Smooth muscle cell (in vitro differentiated cells): Measurements from ENCODE around the gene PRKG1. TPM values are rescaled to one million over a fixed set of nuclear protein-coding genes. Genes with fewer than 3 reads are reported as not detected.

Source experiments
- DNase-seq: peaks from one replicate; lab custom pipeline; 2025; ENCODE audit not compliant: unreplicated experiment; lab: John Stamatoyannopoulos, UW
- H2AFZ ChIP-seq: fragments of 200-600 bp; sonication (generic); 2 replicates; pipeline ENCODE4 v1.6.0; 2016; ENCODE audit warnings: antibody characterized with exemption, low read depth, mild to moderate bottlenecking
- H3F3A ChIP-seq: fragments of 200-600 bp; sonication (generic); 2 replicates; pipeline ENCODE4 v1.6.0; 2017; ENCODE audit warnings: antibody characterized with exemption, low read depth
- H3K27ac ChIP-seq: fragments of 200-600 bp; sonication (generic); 2 replicates; pipeline ENCODE4 v1.5.1; 2016; ENCODE audit warnings: low read depth, mild to moderate bottlenecking
- H3K27me3 ChIP-seq: fragments of 200-600 bp; sonication (generic); 2 replicates; pipeline ENCODE4 v1.6.1; 2016; ENCODE audit warnings: low read depth, mild to moderate bottlenecking
- H3K36me3 ChIP-seq: fragments of 200-600 bp; sonication (generic); 2 replicates; pipeline ENCODE4 v1.5.1; 2016; ENCODE audit warnings: low read depth
- H3K4me1 ChIP-seq: fragments of 200-600 bp; sonication (generic); 2 replicates; pipeline ENCODE4 v1.5.1; 2016; ENCODE audit warnings: low read depth
- H3K4me2 ChIP-seq: fragments of 200-600 bp; sonication (generic); 2 replicates; pipeline ENCODE4 v1.6.0; 2016; ENCODE audit warnings: mild to moderate bottlenecking
- H3K4me3 ChIP-seq: fragments of 200-600 bp; sonication (generic); 2 replicates; pipeline ENCODE4 v1.5.1; 2016; ENCODE audit warnings: mild to moderate bottlenecking
- H3K79me2 ChIP-seq: fragments of 200-600 bp; sonication (generic); 2 replicates; pipeline ENCODE4 v1.6.0; 2016; ENCODE audit warnings: low read depth, mild to moderate bottlenecking
- H3K9ac ChIP-seq: fragments of 200-600 bp; sonication (generic); 2 replicates; pipeline ENCODE4 v1.6.0; 2016; ENCODE audit warnings: low read depth
- H3K9me3 ChIP-seq: fragments of 200-600 bp; sonication (generic); replicated peaks from 2 replicates; pipeline ENCODE4 v1.5.1; 2016; ENCODE audit warnings: low read depth
- H4K20me1 ChIP-seq: fragments of 200-600 bp; sonication (generic); 2 replicates; pipeline ENCODE4 v1.6.0; 2016; ENCODE audit warnings: low read depth
- CTCF ChIP-seq: fragments of 200-600 bp; sonication (generic); IDR thresholded peaks from 2 replicates; pipeline ENCODE4 v1.5.1; 2017; ENCODE audit warnings: borderline replicate concordance, mild to moderate bottlenecking, antibody characterized with exemption; ENCODE audit not compliant: insufficient read depth, poor library complexity, severe bottlenecking
- WGBS: methylation state at CpG from one replicate; pipeline ENCODE4 v1.1.7; 2016; ENCODE audit warnings: low lambda C conversion rate; 5-methylcytosine and 5-hydroxymethylcytosine counted together
- polyA plus RNA-seq: library from polyadenylated mRNA; unstranded; fragments of >200 nt; fragmentation: Nextera tagmentation; extraction: Ambion mirVana; gene quantifications from 2 replicates; pipeline ENCODE4 v1.2.1, GENCODE V29; 2016
- total RNA-seq: library from RNA; depleted of rRNA; stranded (reverse); fragments of >200 nt; gene quantifications from 2 replicates; pipeline ENCODE4 v1.2.3, GENCODE V29; 2014

The PRKG1 gene
- total and polyA plus RNA-seq, 2 experiments from 2014 or later = 7.2 to 13.4 TPM

GRCh38 chr10:51092402-51092801, 18.1 kb downstream of the PRKG1 start:
- no peak overlapping the region for H2AFZ ChIP-seq
- no peak for TF ChIP-seq CTCF
- H3K4me2 ChIP-seq = no peak overlapping the region
- H3K27me3 ChIP-seq = no peaks in the 10 kb centered on the region
- no peaks in the 10 kb centered on the region for H3K79me2 ChIP-seq
- H3K9ac ChIP-seq = no peak overlapping the region
- no peaks in the 10 kb centered on the region for H3K4me1 ChIP-seq
- DNase-seq = no peak
- no peaks in the 10 kb centered on the region for H3K36me3 ChIP-seq
- 95% methylated on average over 2 of the region's 2 CpGs for WGBS
- no peak overlapping the region for H3K4me3 ChIP-seq
- H4K20me1 ChIP-seq = peaks cover 16% of the 10 kb centered on the region
- H3K27ac ChIP-seq = no peak overlapping the region
- no peaks in the 10 kb centered on the region for H3K9me3 ChIP-seq
- H3F3A ChIP-seq = no peaks in the 10 kb centered on the region

- no peak overlapping the region for H2AFZ ChIP-seq
- H3K27me3 ChIP-seq = no peaks in the 10 kb centered on the region
- H3K79me2 ChIP-seq = no peaks in the 10 kb centered on the region
- no peaks in the 10 kb centered on the region for H3K9me3 ChIP-seq
- H3K4me3 ChIP-seq = no peak overlapping the region
- TF ChIP-seq CTCF = no peak
- H3K36me3 ChIP-seq = no peaks in the 10 kb centered on the region
- no peaks in the 10 kb centered on the region for H3K4me1 ChIP-seq
- H3F3A ChIP-seq = no peaks in the 10 kb centered on the region
- WGBS = 97% methylated on average over 3 of the region's 3 CpGs
- no peak overlapping the region for H3K4me2 ChIP-seq
- DNase-seq = no peak
- no peak overlapping the region for H3K27ac ChIP-seq
- H3K9ac ChIP-seq = no peak overlapping the region
- H4K20me1 ChIP-seq = peaks cover 16% of the 10 kb centered on the region
Observed at GRCh38 chr10:51095444-51095843, 21.2 kb downstream of the PRKG1 start.

GRCh38 chr10:51097546-51097945, 23.3 kb downstream of the PRKG1 start:
- no peaks in the 10 kb centered on the region for H3F3A ChIP-seq
- WGBS = 43% methylated on average over 4 of the region's 4 CpGs
- H3K36me3 ChIP-seq = no peaks in the 10 kb centered on the region
- no peak overlapping the region for H3K4me3 ChIP-seq
- DNase-seq = no peak
- H3K9ac ChIP-seq = no peak overlapping the region
- H3K4me2 ChIP-seq = no peak overlapping the region
- H3K27me3 ChIP-seq = no peaks in the 10 kb centered on the region
- peaks cover 7% of the 10 kb centered on the region for H4K20me1 ChIP-seq
- no peak overlapping the region for H3K27ac ChIP-seq
- no peak overlapping the region for H2AFZ ChIP-seq
- H3K4me1 ChIP-seq = no peaks in the 10 kb centered on the region
- no peak for TF ChIP-seq CTCF
- H3K9me3 ChIP-seq = no peaks in the 10 kb centered on the region
- no peaks in the 10 kb centered on the region for H3K79me2 ChIP-seq

- Histone ChIP-seq H3K27ac (no peak overlapping the region), H3K9me3 (no peaks in the 10 kb centered on the region), H3K27me3 (no peaks in the 10 kb centered on the region), H3K79me2 (no peaks in the 10 kb centered on the region), H4K20me1 (no peaks in the 10 kb centered on the region), H2AFZ (no peak overlapping the region), H3F3A (no peaks in the 10 kb centered on the region), H3K9ac (no peak overlapping the region), H3K4me1 (no peaks in the 10 kb centered on the region), H3K4me2 (no peak overlapping the region), H3K36me3 (no peaks in the 10 kb centered on the region), H3K4me3 (no peak overlapping the region)
- WGBS = 86% methylated on average over 1 of the region's 1 CpG
- no peak for TF ChIP-seq CTCF
- no peak for DNase-seq
Observed at GRCh38 chr10:51100221-51100620, 25.9 kb downstream of the PRKG1 start.
